HFFc6 (cell line): ENCODE data around the gene INO80B. TPM values are rescaled to one million over a fixed set of nuclear protein-coding genes. Genes with fewer than 3 reads are reported as not detected.

Source experiments
- DNase-seq: peaks from one replicate; pipeline ENCODE4 v3.0.0-alpha.2; 2018
- H3K27ac Mint-ChIP-seq: 2 replicates; pipeline ENCODE4 v1.8.0; 2020; ENCODE audit warnings: mild to moderate bottlenecking, mixed read lengths
- H3K27me3 Mint-ChIP-seq: 2 replicates; pipeline ENCODE4 v1.8.0; 2021; ENCODE audit warnings: mild to moderate bottlenecking, moderate library complexity, mixed read lengths; ENCODE audit not compliant: insufficient read depth
- H3K36me3 Mint-ChIP-seq: 2 replicates; pipeline ENCODE4 v1.8.0; 2021; ENCODE audit warnings: low read depth, mixed read lengths
- H3K4me1 Mint-ChIP-seq: 2 replicates; pipeline ENCODE4 v1.8.0; 2020; ENCODE audit warnings: low read depth, mixed read lengths
- H3K4me3 Mint-ChIP-seq: 2 replicates; pipeline ENCODE4 v1.8.0; 2020; ENCODE audit warnings: mild to moderate bottlenecking, moderate library complexity, mixed read lengths
- H3K9me3 Mint-ChIP-seq: 2 replicates; pipeline ENCODE4 v1.8.0; 2020; ENCODE audit warnings: mild to moderate bottlenecking, mixed read lengths
- total RNA-seq, 6 experiments: library from RNA; stranded (reverse); fragmentation: NEBNext Ultra II Directional; extraction: Animal tissue kit (Norgen Biotek cat#: 25700); gene quantifications; 2 replicates in 1 of 6; 3 replicates in 5 of 6; pipeline ENCODE4 v1.2.3, GENCODE V29; 2021
- TF ChIP-seq, protein P1 (sequence below): fragments of 200-600 bp; sonication (generic); IDR thresholded peaks from 2 replicates; pipeline ENCODE4 v1.5.0; 2021; ENCODE audit warnings: antibody characterized with exemption, mild to moderate bottlenecking

INO80B gene
- total RNA-seq, 6 experiments from 2014 or later = 18.4 to 26.9 (median 21.4) TPM

DNA sequence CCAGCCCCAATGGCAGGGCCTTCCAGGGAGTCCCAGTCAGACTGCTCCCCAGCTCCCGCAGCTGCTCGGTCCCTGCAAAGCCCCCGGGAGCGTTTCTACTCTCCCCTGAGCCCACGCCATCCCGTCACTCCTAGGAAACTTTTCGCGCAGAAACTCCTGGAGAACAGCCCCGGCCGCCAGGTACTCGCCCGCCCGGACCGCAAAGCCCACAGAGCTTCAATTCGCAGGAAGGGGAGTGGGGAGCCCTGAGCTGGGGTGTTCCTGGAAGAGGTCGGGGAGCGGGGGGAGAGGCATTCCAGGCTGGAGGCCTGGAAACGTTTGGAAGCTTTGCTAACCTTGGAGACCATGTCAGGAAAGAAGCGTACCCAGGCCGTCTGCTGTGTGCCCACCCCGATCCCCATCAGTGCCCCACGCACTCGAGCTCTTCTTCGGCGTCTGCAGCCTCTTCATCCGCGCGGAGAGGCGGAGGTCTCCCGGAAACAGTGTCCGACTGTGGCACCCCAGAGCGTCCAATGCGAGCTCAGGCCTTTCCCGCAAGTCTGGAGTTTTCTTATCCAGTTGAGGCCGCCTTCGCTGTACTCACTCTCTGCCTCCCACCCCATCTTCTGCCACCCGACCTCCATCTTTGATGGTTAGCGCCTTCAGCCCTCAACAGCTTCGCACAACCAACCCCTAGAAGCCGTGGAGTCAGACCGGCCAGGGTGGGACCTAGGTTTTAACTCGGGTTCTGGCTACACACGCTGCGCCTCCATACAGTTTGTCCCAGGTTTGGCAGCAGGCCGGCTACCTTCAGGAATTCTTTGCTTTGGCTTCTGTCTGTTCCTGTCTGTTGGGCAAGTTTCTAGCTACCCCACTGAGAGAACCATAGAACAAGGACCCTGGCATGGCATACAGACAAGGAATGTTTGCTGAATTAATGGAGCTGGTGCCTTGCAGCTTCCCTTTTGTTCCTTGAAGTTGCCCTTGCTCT is 48.9 kb downstream of the INO80B start:
- DNase-seq = no peak
- H3K4me1 Mint-ChIP-seq = peaks cover 56% of the 10 kb centered on the region
- peak overlapping the region; percentile 85 for H3K27ac Mint-ChIP-seq
- peaks cover 22% of the 10 kb centered on the region for H3K36me3 Mint-ChIP-seq
- peaks cover 20% of the 10 kb centered on the region for H3K27me3 Mint-ChIP-seq
- TF ChIP-seq, protein P1, sequence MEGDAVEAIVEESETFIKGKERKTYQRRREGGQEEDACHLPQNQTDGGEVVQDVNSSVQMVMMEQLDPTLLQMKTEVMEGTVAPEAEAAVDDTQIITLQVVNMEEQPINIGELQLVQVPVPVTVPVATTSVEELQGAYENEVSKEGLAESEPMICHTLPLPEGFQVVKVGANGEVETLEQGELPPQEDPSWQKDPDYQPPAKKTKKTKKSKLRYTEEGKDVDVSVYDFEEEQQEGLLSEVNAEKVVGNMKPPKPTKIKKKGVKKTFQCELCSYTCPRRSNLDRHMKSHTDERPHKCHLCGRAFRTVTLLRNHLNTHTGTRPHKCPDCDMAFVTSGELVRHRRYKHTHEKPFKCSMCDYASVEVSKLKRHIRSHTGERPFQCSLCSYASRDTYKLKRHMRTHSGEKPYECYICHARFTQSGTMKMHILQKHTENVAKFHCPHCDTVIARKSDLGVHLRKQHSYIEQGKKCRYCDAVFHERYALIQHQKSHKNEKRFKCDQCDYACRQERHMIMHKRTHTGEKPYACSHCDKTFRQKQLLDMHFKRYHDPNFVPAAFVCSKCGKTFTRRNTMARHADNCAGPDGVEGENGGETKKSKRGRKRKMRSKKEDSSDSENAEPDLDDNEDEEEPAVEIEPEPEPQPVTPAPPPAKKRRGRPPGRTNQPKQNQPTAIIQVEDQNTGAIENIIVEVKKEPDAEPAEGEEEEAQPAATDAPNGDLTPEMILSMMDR = no peak
- H3K4me3 Mint-ChIP-seq = peak overlapping the region; percentile 98
- no peaks in the 10 kb centered on the region for H3K9me3 Mint-ChIP-seq

DNA sequence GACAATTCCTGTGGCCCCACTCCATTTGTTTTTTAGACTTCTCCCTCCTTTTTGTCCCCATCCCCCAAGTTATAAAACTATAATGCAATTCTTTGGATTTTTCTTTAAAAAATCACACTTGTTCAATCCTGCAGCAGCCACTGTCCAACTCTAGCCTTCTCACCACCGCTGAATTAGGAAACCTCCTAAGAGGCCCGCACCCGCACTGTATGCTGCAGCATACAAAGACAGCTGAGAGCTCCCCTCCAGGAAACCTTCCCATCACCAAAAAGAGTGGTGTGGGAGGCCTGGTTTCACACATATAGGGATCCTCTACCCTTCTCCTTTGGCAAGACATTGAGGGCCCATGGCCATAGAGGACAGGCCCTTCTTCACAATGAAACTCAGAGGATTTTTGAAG is 49.7 kb downstream of the INO80B start:
- H3K4me1 Mint-ChIP-seq = peaks cover 55% of the 10 kb centered on the region
- no peaks in the 10 kb centered on the region for H3K9me3 Mint-ChIP-seq
- TF ChIP-seq, protein P1 = no peak
- H3K27me3 Mint-ChIP-seq = peaks cover 20% of the 10 kb centered on the region
- H3K4me3 Mint-ChIP-seq = peak overlapping the region; percentile 98
- H3K27ac Mint-ChIP-seq = peak overlapping the region; percentile 46
- peaks cover 22% of the 10 kb centered on the region for H3K36me3 Mint-ChIP-seq
- no peak for DNase-seq

DNA sequence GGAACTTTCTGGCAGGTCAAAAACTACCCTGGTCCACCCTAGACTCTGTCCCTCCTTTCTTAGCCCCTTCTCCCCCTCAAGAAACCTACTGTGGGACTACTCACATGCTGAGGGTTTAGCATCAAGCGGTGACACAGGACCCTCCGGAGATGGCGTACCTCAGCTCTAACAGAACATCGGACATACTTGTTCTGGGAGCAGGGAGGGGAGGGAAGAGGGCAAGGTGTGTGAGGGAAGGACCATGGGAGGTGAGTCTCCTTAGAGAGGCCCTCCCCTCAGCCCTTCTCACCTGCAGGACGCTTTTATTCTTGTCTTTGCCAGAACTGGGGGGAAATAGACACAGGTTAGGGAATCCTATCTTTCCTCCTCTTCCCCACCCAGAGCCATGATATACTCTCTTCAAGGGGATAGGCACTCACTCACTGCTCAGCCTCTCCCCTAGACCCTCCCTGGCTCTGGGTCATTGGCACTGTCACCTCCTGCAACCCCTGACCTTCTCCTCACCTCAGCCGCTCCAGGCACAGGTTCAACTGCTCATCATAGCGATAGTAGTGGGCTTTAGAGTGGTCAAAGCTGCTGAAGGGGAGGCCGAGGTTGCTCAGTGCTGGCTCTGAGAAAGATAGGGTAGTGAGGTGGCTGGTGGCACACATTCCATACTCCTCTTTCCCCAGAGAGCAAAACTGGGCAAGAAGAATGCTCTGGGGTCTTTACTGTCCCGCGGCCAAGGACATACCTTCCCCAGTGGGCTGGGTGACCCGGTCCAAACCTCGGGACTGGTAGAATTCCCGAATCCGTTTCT is 50.8 kb downstream of the INO80B start:
- H3K9me3 Mint-ChIP-seq = no peaks in the 10 kb centered on the region
- no peak for DNase-seq
- peaks cover 12% of the 10 kb centered on the region for H3K27me3 Mint-ChIP-seq
- peaks cover 59% of the 10 kb centered on the region for H3K4me1 Mint-ChIP-seq
- TF ChIP-seq, protein P1 = no peak
- H3K4me3 Mint-ChIP-seq = peak overlapping the region; percentile 98
- H3K27ac Mint-ChIP-seq = no peak overlapping the region
- H3K36me3 Mint-ChIP-seq = peaks cover 22% of the 10 kb centered on the region

DNA sequence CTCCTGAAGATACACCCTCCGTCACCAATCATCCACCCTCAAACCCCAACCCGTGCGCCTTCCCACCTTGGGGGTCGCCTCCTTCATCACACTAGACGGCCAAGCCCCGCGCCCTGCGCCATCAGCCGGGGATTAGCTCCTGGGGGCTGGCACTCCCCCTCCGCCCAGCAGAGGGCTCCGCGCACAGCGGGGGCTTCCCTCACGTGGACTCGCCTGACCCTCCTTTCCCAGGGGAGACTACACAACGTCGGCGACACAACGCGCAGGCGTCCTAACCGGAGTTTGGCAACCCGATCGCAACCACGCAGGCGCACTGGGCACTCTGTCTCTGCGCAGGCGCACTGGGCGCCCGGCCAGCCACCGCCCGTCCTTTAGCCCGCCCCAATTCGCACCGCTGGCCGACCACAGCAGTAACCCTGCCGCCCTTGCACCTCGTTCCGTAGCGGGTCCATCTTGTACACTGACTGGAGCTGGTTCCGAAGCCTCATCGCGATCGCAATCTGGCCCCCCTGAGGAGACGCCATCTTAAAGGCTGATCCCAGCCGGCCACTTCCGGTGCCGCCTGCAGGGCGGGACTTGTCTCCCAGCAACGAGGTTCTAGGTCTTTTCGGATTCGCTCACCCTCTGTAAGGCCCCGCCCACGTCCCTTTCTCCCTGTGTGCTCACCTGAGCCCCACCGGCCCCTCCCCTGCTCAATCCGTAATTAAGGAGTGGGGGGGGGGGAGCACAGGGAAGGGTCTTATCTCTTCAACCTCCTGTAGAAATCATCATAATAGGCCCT is 52.4 kb downstream of the INO80B start, which contains the start of gene PCGF1:
Gene PCGF1 (minus strand): TSS at position 551 of the 781 bp plus-strand sequence. CDS start 27 bp downstream, at position 524.
- Mint-ChIP-seq H3K36me3 (peaks cover 22% of the 10 kb centered on the region), H3K4me3 (peak within 1 kb of the TSS; percentile 98), H3K9me3 (no peaks in the 10 kb centered on the region), H3K27ac (peak within 1 kb of the TSS; percentile 100), H3K4me1 (peaks cover 69% of the 10 kb centered on the region), H3K27me3 (peaks cover 15% of the 10 kb centered on the region)
- peak; percentile 95 for DNase-seq
- TF ChIP-seq, protein P1 = peak; percentile 70

Other genes starting within 250 kb of the INO80B start
- under 1 TPM in 3 of 6 experiments, not detected in 3; 0.19 to 0.40 (median 0.31) TPM for gene SLC4A5, start 111.7 kb upstream of the INO80B start, total RNA-seq
- gene DCTN1, start 74.8 kb upstream of the INO80B start, total RNA-seq = 100 to 1,000 TPM; 222 to 286 (median 236) TPM
- 1 to 10 TPM in 5 of 6 experiments, under 1 TPM in 1; 0.53 to 2.3 (median 1.4) TPM for gene C2orf81, start 33.5 kb upstream of the INO80B start, total RNA-seq
- gene WDR54, start 33.4 kb upstream of the INO80B start, total RNA-seq = 10 to 100 TPM; 30.7 to 37.7 (median 33.4) TPM
- 10 to 100 TPM; 12.7 to 14.8 (median 13.6) TPM for gene RTKN, start 13.2 kb upstream of the INO80B start, total RNA-seq
- 10 to 100 TPM; 51.0 to 73.1 (median 56.7) TPM for gene WBP1, start 3.4 kb downstream of the INO80B start, total RNA-seq
- gene MOGS, start 10.3 kb downstream of the INO80B start, total RNA-seq = 10 to 100 TPM; 51.4 to 68.9 (median 62.5) TPM
- 100 to 1,000 TPM in 2 of 6 experiments, 10 to 100 TPM in 4; 74.5 to 120 (median 97.7) TPM for gene MRPL53, start 17.6 kb downstream of the INO80B start, total RNA-seq
- gene CCDC142, start 27.9 kb downstream of the INO80B start, total RNA-seq = 10 to 100 TPM in 4 of 6 experiments, 1 to 10 TPM in 2; 8.5 to 11.1 (median 10.2) TPM
- gene TTC31, start 28.0 kb downstream of the INO80B start, total RNA-seq = 10 to 100 TPM; 14.3 to 17.4 (median 16.7) TPM
- 1 to 10 TPM in 3 of 6 experiments, under 1 TPM in 3; 0.21 to 1.8 (median 1.2) TPM for gene LBX2, start 44.5 kb downstream of the INO80B start, total RNA-seq
- 10 to 100 TPM; 26.0 to 33.8 (median 29.3) TPM for gene PCGF1, start 52.6 kb downstream of the INO80B start, total RNA-seq
- gene TLX2, start 59.4 kb downstream of the INO80B start, total RNA-seq = under 1 TPM; 0.17 to 0.31 (median 0.21) TPM
- under 1 TPM in 2 of 6 experiments, not detected in 4; 0.14 to 0.40 TPM for gene DQX1, start 71.1 kb downstream of the INO80B start, total RNA-seq
- 100 to 1,000 TPM in 2 of 6 experiments, 10 to 100 TPM in 4; 81.0 to 119 (median 94.6) TPM for gene AUP1, start 74.6 kb downstream of the INO80B start, total RNA-seq
- gene HTRA2, start 74.8 kb downstream of the INO80B start, total RNA-seq = 10 to 100 TPM; 29.7 to 43.3 (median 33.6) TPM
- gene LOXL3, start 98.9 kb downstream of the INO80B start, total RNA-seq = 10 to 100 TPM; 59.4 to 76.5 (median 64.1) TPM
- 10 to 100 TPM; 17.3 to 38.4 (median 31.5) TPM for gene DOK1, start 99.6 kb downstream of the INO80B start, total RNA-seq
- gene M1AP, start 193.2 kb downstream of the INO80B start, total RNA-seq = under 1 TPM in 5 of 6 experiments, not detected in 1; 0.14 to 0.38 (median 0.17) TPM
- gene SEMA4F, start 199.2 kb downstream of the INO80B start, total RNA-seq = 10 to 100 TPM; 12.5 to 16.5 (median 14.4) TPM